ENCODE results near the gene ABCC12.

Gene ABCC12

DNA sequence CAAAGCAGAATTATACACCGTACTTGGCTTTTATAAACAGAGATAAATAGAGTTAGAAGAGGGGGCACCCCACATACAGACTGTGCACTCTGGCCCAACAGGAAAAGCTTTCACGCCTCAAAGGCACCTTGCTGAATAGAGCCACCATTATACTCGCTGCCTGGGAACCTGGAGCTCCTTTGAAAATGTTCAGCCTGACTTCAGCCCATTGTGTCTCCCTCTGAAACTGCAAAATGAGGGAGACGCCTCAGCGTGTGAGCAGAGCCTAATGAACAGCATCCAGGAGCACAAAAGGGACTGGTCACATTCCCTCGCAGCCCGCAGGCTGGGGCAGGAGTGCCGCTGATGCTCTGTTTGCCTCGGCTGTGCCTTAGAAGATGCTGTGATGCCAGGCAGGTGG lies 46.3 kb downstream of the ABCC12 start:
- TF ChIP-seq, protein P1, sequence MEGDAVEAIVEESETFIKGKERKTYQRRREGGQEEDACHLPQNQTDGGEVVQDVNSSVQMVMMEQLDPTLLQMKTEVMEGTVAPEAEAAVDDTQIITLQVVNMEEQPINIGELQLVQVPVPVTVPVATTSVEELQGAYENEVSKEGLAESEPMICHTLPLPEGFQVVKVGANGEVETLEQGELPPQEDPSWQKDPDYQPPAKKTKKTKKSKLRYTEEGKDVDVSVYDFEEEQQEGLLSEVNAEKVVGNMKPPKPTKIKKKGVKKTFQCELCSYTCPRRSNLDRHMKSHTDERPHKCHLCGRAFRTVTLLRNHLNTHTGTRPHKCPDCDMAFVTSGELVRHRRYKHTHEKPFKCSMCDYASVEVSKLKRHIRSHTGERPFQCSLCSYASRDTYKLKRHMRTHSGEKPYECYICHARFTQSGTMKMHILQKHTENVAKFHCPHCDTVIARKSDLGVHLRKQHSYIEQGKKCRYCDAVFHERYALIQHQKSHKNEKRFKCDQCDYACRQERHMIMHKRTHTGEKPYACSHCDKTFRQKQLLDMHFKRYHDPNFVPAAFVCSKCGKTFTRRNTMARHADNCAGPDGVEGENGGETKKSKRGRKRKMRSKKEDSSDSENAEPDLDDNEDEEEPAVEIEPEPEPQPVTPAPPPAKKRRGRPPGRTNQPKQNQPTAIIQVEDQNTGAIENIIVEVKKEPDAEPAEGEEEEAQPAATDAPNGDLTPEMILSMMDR (conservative IDR thresholded peaks at IDR 0.05; ENCODE audit: control insufficient read depth, insufficient read depth, low read depth, low read length) = no peak
- DNase-seq (ENCODE audit: low read depth) = no peak
- H3K4me3 ChIP-seq (ENCODE audit: control insufficient read depth, low read depth, low read length) = no peak overlapping the region

DNA sequence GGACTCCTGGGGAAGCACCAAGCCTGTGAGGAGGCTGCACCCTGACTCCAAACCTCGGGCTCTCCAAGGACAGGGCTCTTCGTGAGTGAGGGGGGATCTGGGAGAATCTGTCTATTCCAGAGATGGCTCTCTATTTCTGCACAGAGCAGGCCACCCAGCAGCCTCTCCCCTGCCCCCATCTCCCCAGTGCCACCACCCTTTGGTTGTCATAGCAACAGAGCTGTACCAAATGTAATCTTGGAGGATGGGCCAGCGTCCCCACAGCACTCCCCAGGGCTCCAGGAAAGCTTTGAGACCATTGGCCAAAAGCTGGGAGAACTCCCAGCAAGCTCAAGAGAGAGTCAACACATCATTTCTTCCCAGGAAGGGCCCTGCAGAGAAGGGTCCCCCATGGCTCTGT lies 49.3 kb downstream of the ABCC12 start:
- TF ChIP-seq, protein P1 (conservative IDR thresholded peaks at IDR 0.05; ENCODE audit: control insufficient read depth, insufficient read depth, low read depth, low read length) = no peak
- DNase-seq (ENCODE audit: low read depth) = no peak
- no peak overlapping the region for H3K4me3 ChIP-seq (ENCODE audit: control insufficient read depth, low read depth, low read length)

Measured in fibroblast of mammary gland (primary cell).